DOHH2 (cell line): ENCODE data around the gene ANAPC13.

Experiments used
- H3F3A ChIP-seq: fragments of 200-600 bp; sonication (generic), shearing (Covaris generic); 2 replicates; pipeline ENCODE4 v1.6.0; 2016; ENCODE audit warnings: antibody characterized with exemption, mild to moderate bottlenecking; ENCODE audit not compliant: control insufficient read depth, insufficient read depth
- H3K27ac ChIP-seq: fragments of 200-600 bp; sonication (generic); 2 replicates; pipeline ENCODE4 v1.5.1; 2014; ENCODE audit warnings: low read depth, mild to moderate bottlenecking, low read length, moderate library complexity
- H3K27me3 ChIP-seq: fragments of 200-600 bp; sonication (generic); 2 replicates; pipeline ENCODE4 v1.6.1; 2014; ENCODE audit warnings: mild to moderate bottlenecking, low read length, mixed read lengths; ENCODE audit not compliant: control insufficient read depth
- H3K36me3 ChIP-seq: fragments of 200-600 bp; sonication (generic); 2 replicates; pipeline ENCODE4 v1.6.1; 2014; ENCODE audit warnings: mild to moderate bottlenecking, low read length, moderate library complexity, mixed read lengths; ENCODE audit not compliant: control insufficient read depth
- H3K4me1 ChIP-seq: fragments of 200-600 bp; sonication (generic); 2 replicates; pipeline ENCODE4 v1.6.1; 2014; ENCODE audit warnings: mild to moderate bottlenecking, low read length, mixed read lengths; ENCODE audit not compliant: control insufficient read depth
- H3K4me2 ChIP-seq: fragments of 200-600 bp; sonication (generic); 2 replicates; pipeline ENCODE4 v1.6.0; 2014; ENCODE audit warnings: mild to moderate bottlenecking, low read length, moderate library complexity
- H3K4me3 ChIP-seq: fragments of 200-600 bp; sonication (generic); 2 replicates; pipeline ENCODE4 v1.5.1; 2014; ENCODE audit warnings: mild to moderate bottlenecking, low read length, mixed read lengths
- H3K79me2 ChIP-seq: fragments of 200-600 bp; sonication (generic); 2 replicates; pipeline ENCODE4 v1.6.1; 2014; ENCODE audit warnings: mild to moderate bottlenecking, low read length, mixed read lengths; ENCODE audit not compliant: control insufficient read depth
- H3K9me2 ChIP-seq: fragments of 200-600 bp; sonication (generic); replicated peaks from 2 replicates; pipeline ENCODE4 v1.6.1; 2014; ENCODE audit warnings: mild to moderate bottlenecking, low read length, mixed read lengths; ENCODE audit not compliant: control insufficient read depth
- H3K9me3 ChIP-seq: fragments of 200-600 bp; sonication (generic); 2 replicates; pipeline ENCODE4 v1.6.1; 2014; ENCODE audit warnings: antibody characterized with exemption, low read length, mixed read lengths; ENCODE audit not compliant: control insufficient read depth, insufficient read depth
- H4K20me1 ChIP-seq: fragments of 200-600 bp; sonication (generic); 2 replicates; pipeline ENCODE4 v1.6.0; 2014; ENCODE audit warnings: low read depth, mild to moderate bottlenecking, antibody characterized with exemption, low read length, moderate library complexity; ENCODE audit not compliant: control insufficient read depth, insufficient read depth
- EZH2phosphoT487 ChIP-seq: fragments of 200-600 bp; sonication (generic); IDR thresholded peaks from 2 replicates; pipeline ENCODE4 v1.6.1; 2017; ENCODE audit warnings: borderline replicate concordance, mild to moderate bottlenecking, antibody characterized with exemption, low read length, moderate library complexity, mixed read lengths
- TF ChIP-seq, protein P1 (sequence below): fragments of 200-600 bp; sonication (generic); IDR thresholded peaks from one replicate; pipeline ENCODE4 v1.5.1; 2014; ENCODE audit warnings: antibody characterized with exemption, mild to moderate bottlenecking, low read depth, low read length; ENCODE audit not compliant: poor library complexity, severe bottlenecking

The ANAPC13 gene

GRCh38 chr3:134485718-134486576 is at the start of gene ANAPC13, which contains the start of gene CEP63:
Gene ANAPC13, minus strand, starts transcription at chr3:134485985. Its CDS starts 3,081 bp downstream, at chr3:134482904.
Gene CEP63, plus strand, starts transcription at chr3:134486057. Its CDS starts 9,264 bp downstream, at chr3:134495321.
- H3K27me3 ChIP-seq, result no peaks in the 10 kb centered on the region
- H3K9me2 ChIP-seq, result no peaks in the 10 kb centered on the region
- peak within 1 kb of the TSS; percentile 91 for H3K4me2 ChIP-seq
- peaks cover 11% of the 10 kb centered on the region; the same call in 1 of the 2 replicates for H3F3A ChIP-seq
- TF ChIP-seq, protein P1, sequence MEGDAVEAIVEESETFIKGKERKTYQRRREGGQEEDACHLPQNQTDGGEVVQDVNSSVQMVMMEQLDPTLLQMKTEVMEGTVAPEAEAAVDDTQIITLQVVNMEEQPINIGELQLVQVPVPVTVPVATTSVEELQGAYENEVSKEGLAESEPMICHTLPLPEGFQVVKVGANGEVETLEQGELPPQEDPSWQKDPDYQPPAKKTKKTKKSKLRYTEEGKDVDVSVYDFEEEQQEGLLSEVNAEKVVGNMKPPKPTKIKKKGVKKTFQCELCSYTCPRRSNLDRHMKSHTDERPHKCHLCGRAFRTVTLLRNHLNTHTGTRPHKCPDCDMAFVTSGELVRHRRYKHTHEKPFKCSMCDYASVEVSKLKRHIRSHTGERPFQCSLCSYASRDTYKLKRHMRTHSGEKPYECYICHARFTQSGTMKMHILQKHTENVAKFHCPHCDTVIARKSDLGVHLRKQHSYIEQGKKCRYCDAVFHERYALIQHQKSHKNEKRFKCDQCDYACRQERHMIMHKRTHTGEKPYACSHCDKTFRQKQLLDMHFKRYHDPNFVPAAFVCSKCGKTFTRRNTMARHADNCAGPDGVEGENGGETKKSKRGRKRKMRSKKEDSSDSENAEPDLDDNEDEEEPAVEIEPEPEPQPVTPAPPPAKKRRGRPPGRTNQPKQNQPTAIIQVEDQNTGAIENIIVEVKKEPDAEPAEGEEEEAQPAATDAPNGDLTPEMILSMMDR, result no peak
- TF ChIP-seq EZH2phosphoT487, result no peak
- peaks cover 25% of the 10 kb centered on the region for H3K4me1 ChIP-seq
- peak within 1 kb of the TSS; percentile 92 for H3K4me3 ChIP-seq
- peaks cover 50% of the 10 kb centered on the region for H3K36me3 ChIP-seq
- H3K79me2 ChIP-seq, result peaks cover 76% of the 10 kb centered on the region
- H3K9me3 ChIP-seq, result no peaks in the 10 kb centered on the region
- H4K20me1 ChIP-seq, result peaks cover 2% of the 10 kb centered on the region; the same call in 1 of the 2 replicates
- H3K27ac ChIP-seq, result peak within 1 kb of the TSS; percentile 81

DNA sequence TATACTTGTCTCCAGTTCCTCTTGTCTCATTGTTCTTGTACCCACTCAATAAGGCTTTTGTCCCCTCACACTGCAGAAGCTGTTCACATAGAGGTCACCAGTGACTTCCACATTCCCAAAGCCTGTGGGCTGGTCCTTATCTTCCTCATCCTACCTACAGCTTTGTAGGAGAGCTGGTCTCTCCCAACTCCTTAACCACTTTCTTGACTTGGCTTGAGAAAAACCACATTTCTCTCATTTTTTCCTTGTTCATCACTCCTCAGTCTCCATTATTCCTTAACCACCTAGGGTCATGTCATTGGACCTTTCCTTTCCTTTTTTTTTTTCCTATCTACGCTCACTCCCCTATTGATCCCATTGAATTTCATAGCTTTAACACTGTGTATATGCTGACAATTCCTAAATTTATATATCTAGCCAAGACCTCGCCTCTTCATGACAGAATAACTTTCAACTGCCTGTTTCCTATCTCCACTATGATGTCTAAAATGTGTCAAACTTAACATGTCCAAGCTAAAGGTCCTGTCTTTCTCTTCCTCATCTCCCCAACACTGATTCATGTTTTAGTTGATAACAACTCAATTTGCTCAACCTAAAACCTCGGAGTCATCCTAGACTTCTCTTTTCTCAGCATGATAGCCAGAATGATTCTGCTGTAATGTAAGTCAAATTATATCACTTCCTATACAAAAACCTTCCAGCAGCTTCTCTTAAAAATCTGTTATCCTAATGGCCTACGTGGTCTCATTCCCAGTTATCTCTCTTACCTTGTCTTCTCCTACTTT is 49.6 kb upstream of the ANAPC13 start:
- Histone ChIP-seq H3K4me3 (no peak overlapping the region), H3K27ac (no peak overlapping the region), H3K9me3 (no peaks in the 10 kb centered on the region), H3K36me3 (peaks cover 38% of the 10 kb centered on the region), H3F3A (no peaks in the 10 kb centered on the region), H3K4me2 (no peak overlapping the region), H3K27me3 (no peaks in the 10 kb centered on the region), H4K20me1 (no peaks in the 10 kb centered on the region), H3K4me1 (no peaks in the 10 kb centered on the region), H3K79me2 (no peaks in the 10 kb centered on the region), H3K9me2 (no peaks in the 10 kb centered on the region)
- no peak for TF ChIP-seq EZH2phosphoT487
- TF ChIP-seq, protein P1, result no peak

- no peak for TF ChIP-seq EZH2phosphoT487
- TF ChIP-seq, protein P1, result no peak
- no peaks in the 10 kb centered on the region for H3K9me2 ChIP-seq
- H3K4me1 ChIP-seq, result no peaks in the 10 kb centered on the region
- H3K79me2 ChIP-seq, result peaks cover 4% of the 10 kb centered on the region
- no peak overlapping the region for H3K27ac ChIP-seq
- H3K4me3 ChIP-seq, result no peak overlapping the region
- H3F3A ChIP-seq, result no peaks in the 10 kb centered on the region
- no peak overlapping the region for H3K4me2 ChIP-seq
- peaks cover 34% of the 10 kb centered on the region for H3K36me3 ChIP-seq
- H3K27me3 ChIP-seq, result no peaks in the 10 kb centered on the region
- no peaks in the 10 kb centered on the region for H3K9me3 ChIP-seq
- H4K20me1 ChIP-seq, result no peaks in the 10 kb centered on the region
These were observed 47.7 kb upstream of the ANAPC13 start for GRCh38 chr3:134533493-134533892.
